LNCaP clone FGC (cell line): ENCODE data around the gene MAD1L1.

Source experiments
- DNase-seq: peaks from one replicate; pipeline ENCODE4 v3.0.0-alpha.2; 2011; ENCODE audit warnings: low read depth
- H3K4me3 ChIP-seq: 2 replicates; pipeline ENCODE4 v1.5.1; 2011; ENCODE audit warnings: mild to moderate bottlenecking, low read depth, low read length, control low read depth
- CTCF ChIP-seq: IDR thresholded peaks from 2 replicates; pipeline ENCODE4 v1.5.1; 2012; ENCODE audit warnings: mild to moderate bottlenecking; ENCODE audit not compliant: control insufficient read depth, insufficient read depth; ENCODE audit errors: extremely low read depth

Gene MAD1L1

GRCh38 chr7:1859266-1860035, 373.3 kb downstream of the MAD1L1 start:
- TF ChIP-seq CTCF: no peak
- DNase-seq: no peak
- H3K4me3 ChIP-seq: no peak overlapping the region

- TF ChIP-seq CTCF: no peak
- no peak for DNase-seq
- no peak overlapping the region for H3K4me3 ChIP-seq
Observed at GRCh38 chr7:1858435-1859265, 374.1 kb downstream of the MAD1L1 start.

- no peak for TF ChIP-seq CTCF
- no peak overlapping the region for H3K4me3 ChIP-seq
Observed at GRCh38 chr7:1857487-1858421, 375.0 kb downstream of the MAD1L1 start.

GRCh38 chr7:1856888-1857441, 375.8 kb downstream of the MAD1L1 start:
- H3K4me3 ChIP-seq: no peak overlapping the region
- TF ChIP-seq CTCF: no peak
- no peak for DNase-seq

More at GRCh38 chr7:1857487-1858421, 375.0 kb downstream of the MAD1L1 start:
- DNase-seq: no peak

GRCh38 chr7:1856161-1856887, 376.4 kb downstream of the MAD1L1 start:
- H3K4me3 ChIP-seq: no peak overlapping the region
- TF ChIP-seq CTCF: no peak
- DNase-seq: no peak

GRCh38 chr7:1855725-1856160, 377.0 kb downstream of the MAD1L1 start:
- no peak for DNase-seq
- TF ChIP-seq CTCF: no peak

More at GRCh38 chr7:1855725-1856160, 377.0 kb downstream of the MAD1L1 start:
- no peak overlapping the region for H3K4me3 ChIP-seq
